ENCODE measurements around the gene PROZ. TPM values are rescaled to one million over a fixed set of nuclear protein-coding genes. Genes with fewer than 3 reads are reported as not detected.
A peak's percentile ranks its signal among the peaks of the same experiment; 100 is the strongest.

The PROZ gene
- total RNA-seq, 6 experiments from 2014 or later = not detected

DNA sequence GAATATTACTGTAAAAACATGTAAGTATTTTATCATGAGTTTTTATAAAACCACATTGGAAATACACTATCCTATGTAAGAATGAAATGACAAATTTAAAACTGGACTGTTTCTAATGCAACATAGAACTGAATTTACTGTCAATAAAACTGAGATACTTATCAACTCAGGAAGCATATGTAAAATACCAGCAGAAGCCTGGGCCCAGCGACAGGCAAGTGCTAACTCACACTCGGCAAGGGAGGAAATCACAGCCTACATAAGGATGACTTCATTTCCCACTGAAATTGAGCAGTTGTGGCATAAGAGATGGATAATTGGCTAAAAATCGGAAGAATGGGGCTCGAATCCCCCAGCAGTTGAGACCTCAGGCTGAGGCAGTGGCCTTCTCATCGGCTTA, 12.1 kb downstream of the PROZ start:
- DNase-seq = no peak
- no peak overlapping the region for H3K4me3 Mint-ChIP-seq
- no peaks in the 10 kb centered on the region for H3K9me3 Mint-ChIP-seq
- H3K27ac Mint-ChIP-seq = no peak overlapping the region; the same call in 1 of the 2 replicates
- peaks cover 2% of the 10 kb centered on the region; the same call in 1 of the 2 replicates for H3K27me3 Mint-ChIP-seq (ENCODE audit: insufficient read depth)
- H3K36me3 Mint-ChIP-seq (ENCODE audit: low read depth) = peaks cover 72% of the 10 kb centered on the region
- H3K4me1 Mint-ChIP-seq (ENCODE audit: low read depth) = peaks cover 16% of the 10 kb centered on the region
- TF ChIP-seq, protein P1, sequence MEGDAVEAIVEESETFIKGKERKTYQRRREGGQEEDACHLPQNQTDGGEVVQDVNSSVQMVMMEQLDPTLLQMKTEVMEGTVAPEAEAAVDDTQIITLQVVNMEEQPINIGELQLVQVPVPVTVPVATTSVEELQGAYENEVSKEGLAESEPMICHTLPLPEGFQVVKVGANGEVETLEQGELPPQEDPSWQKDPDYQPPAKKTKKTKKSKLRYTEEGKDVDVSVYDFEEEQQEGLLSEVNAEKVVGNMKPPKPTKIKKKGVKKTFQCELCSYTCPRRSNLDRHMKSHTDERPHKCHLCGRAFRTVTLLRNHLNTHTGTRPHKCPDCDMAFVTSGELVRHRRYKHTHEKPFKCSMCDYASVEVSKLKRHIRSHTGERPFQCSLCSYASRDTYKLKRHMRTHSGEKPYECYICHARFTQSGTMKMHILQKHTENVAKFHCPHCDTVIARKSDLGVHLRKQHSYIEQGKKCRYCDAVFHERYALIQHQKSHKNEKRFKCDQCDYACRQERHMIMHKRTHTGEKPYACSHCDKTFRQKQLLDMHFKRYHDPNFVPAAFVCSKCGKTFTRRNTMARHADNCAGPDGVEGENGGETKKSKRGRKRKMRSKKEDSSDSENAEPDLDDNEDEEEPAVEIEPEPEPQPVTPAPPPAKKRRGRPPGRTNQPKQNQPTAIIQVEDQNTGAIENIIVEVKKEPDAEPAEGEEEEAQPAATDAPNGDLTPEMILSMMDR (IDR thresholded peaks at IDR 0.05) = no peak

GRCh38 chr13:113171250-113172125, 13.0 kb downstream of the PROZ start:
- TF ChIP-seq, protein P1 (IDR thresholded peaks at IDR 0.05) = no peak
- peaks cover 12% of the 10 kb centered on the region for H3K4me1 Mint-ChIP-seq (ENCODE audit: low read depth)
- H3K27ac Mint-ChIP-seq = no peak overlapping the region
- no peak overlapping the region for H3K4me3 Mint-ChIP-seq
- peaks cover 80% of the 10 kb centered on the region for H3K36me3 Mint-ChIP-seq (ENCODE audit: low read depth)
- peaks cover 2% of the 10 kb centered on the region; the same call in 1 of the 2 replicates for H3K27me3 Mint-ChIP-seq (ENCODE audit: insufficient read depth)
- DNase-seq = no peak
- H3K9me3 Mint-ChIP-seq = no peaks in the 10 kb centered on the region

GRCh38 chr13:113172419-113172926, 14.0 kb downstream of the PROZ start:
- DNase-seq = no peak
- Mint-ChIP-seq H3K4me3 (no peak overlapping the region), H3K27me3 (ENCODE audit: insufficient read depth) (peaks cover 2% of the 10 kb centered on the region; the same call in 1 of the 2 replicates), H3K36me3 (ENCODE audit: low read depth) (peaks cover 72% of the 10 kb centered on the region), H3K4me1 (ENCODE audit: low read depth) (peaks cover 14% of the 10 kb centered on the region), H3K27ac (no peak overlapping the region; the same call in 1 of the 2 replicates), H3K9me3 (no peaks in the 10 kb centered on the region)
- TF ChIP-seq, protein P1 (IDR thresholded peaks at IDR 0.05) = no peak

DNA sequence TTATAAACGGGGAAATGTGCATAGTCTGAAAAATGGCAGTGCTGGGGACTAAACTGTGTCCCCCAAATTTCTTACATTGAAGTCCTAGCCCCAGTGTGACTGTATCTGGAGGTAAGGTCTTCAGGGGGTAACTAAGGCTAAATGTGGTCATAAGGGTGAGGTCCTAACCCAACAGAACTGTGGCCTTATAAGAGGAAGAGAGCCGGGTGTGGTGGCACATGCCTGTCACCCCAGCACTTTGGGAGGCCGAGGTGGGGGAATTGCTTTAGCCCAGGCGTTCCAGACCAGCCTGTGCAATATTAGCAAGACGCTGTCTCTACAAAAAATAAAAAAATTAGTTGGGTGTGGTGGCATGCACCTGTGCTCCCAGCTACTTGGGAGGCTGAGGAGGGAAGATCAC, 17.8 kb downstream of the PROZ start:
- TF ChIP-seq, protein P1 (IDR thresholded peaks at IDR 0.05) = no peak
- peak overlapping the region; percentile 82 for H3K27ac Mint-ChIP-seq
- H3K9me3 Mint-ChIP-seq = no peaks in the 10 kb centered on the region
- H3K4me1 Mint-ChIP-seq (ENCODE audit: low read depth) = peaks cover 52% of the 10 kb centered on the region
- DNase-seq = no peak
- H3K36me3 Mint-ChIP-seq (ENCODE audit: low read depth) = peaks cover 65% of the 10 kb centered on the region
- H3K4me3 Mint-ChIP-seq = peak overlapping the region; percentile 66
- H3K27me3 Mint-ChIP-seq (ENCODE audit: insufficient read depth) = peaks cover 2% of the 10 kb centered on the region; the same call in 1 of the 2 replicates

GRCh38 chr13:113176822-113177221, 18.4 kb downstream of the PROZ start:
- H3K36me3 Mint-ChIP-seq (ENCODE audit: low read depth) = peaks cover 63% of the 10 kb centered on the region
- no peak overlapping the region for H3K4me3 Mint-ChIP-seq

More at GRCh38 chr13:113176822-113177221, 18.4 kb downstream of the PROZ start:
- H3K9me3 Mint-ChIP-seq = no peaks in the 10 kb centered on the region
- H3K4me1 Mint-ChIP-seq (ENCODE audit: low read depth) = peaks cover 57% of the 10 kb centered on the region
- H3K27me3 Mint-ChIP-seq (ENCODE audit: insufficient read depth) = peaks cover 2% of the 10 kb centered on the region; the same call in 1 of the 2 replicates
- peak overlapping the region; percentile 96 for H3K27ac Mint-ChIP-seq
- DNase-seq = no peak
- TF ChIP-seq, protein P1 (IDR thresholded peaks at IDR 0.05) = no peak

Measured in HFFc6 (cell line).